Measurements from ENCODE around the gene PUM2. TPM values are rescaled to one million over a fixed set of nuclear protein-coding genes. Genes with fewer than 3 reads are reported as not detected.
A peak's percentile ranks its signal among the peaks of the same experiment; 100 is the strongest.
"Not testable (repeated sequence)": the region's sequence is repeated elsewhere in the genome, so short reads cannot be mapped to it uniquely, and the experiment has no call there.

The PUM2 gene
- total RNA-seq, 1 donor from 2014 or later, result 69.8 TPM

- no peak for DNase-seq
- intact Hi-C loops (cut with micrococcal nuclease), result no loop called here
- Histone ChIP-seq H3K27ac (replicated peaks) (no peak overlapping the region), H3K36me3 (no peaks in the 10 kb centered on the region), H3K9me3 (replicated peaks) (no peaks in the 10 kb centered on the region), H3K4me3 (no peak overlapping the region), H3K4me1 (peaks cover 32% of the 10 kb centered on the region), H3K27me3 (ENCODE audit: low read depth) (no peaks in the 10 kb centered on the region)
- TF ChIP-seq, protein P1, sequence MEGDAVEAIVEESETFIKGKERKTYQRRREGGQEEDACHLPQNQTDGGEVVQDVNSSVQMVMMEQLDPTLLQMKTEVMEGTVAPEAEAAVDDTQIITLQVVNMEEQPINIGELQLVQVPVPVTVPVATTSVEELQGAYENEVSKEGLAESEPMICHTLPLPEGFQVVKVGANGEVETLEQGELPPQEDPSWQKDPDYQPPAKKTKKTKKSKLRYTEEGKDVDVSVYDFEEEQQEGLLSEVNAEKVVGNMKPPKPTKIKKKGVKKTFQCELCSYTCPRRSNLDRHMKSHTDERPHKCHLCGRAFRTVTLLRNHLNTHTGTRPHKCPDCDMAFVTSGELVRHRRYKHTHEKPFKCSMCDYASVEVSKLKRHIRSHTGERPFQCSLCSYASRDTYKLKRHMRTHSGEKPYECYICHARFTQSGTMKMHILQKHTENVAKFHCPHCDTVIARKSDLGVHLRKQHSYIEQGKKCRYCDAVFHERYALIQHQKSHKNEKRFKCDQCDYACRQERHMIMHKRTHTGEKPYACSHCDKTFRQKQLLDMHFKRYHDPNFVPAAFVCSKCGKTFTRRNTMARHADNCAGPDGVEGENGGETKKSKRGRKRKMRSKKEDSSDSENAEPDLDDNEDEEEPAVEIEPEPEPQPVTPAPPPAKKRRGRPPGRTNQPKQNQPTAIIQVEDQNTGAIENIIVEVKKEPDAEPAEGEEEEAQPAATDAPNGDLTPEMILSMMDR (IDR thresholded peaks at IDR 0.05; ENCODE audit: borderline replicate concordance), result no peak
Observed at GRCh38 chr2:20382965-20383810, 32.5 kb upstream of the PUM2 start.

DNA sequence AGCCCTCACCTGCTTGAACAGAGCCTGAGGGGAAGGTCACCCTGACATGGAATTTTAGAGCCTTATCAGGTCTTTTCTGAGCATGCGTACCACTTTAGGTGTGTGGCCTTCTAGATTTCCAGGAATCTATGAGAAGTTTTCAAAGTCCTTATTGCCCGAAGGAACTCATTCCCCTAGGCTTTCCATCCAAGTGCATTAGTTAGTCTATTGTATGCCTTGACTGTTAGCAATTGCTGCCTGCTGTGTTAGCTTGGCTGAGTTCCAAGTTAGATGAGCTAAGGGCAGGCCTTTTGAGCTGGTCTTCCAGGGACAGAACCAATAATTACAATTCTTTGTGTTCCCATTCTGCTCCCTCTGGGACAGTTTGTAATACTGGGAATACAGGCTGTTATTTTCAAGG lies 30.8 kb upstream of the PUM2 start:
- Histone ChIP-seq H3K36me3 (no peaks in the 10 kb centered on the region), H3K9me3 (replicated peaks) (no peaks in the 10 kb centered on the region), H3K4me1 (peaks cover 32% of the 10 kb centered on the region), H3K27me3 (ENCODE audit: low read depth) (no peaks in the 10 kb centered on the region), H3K4me3 (no peak overlapping the region), H3K27ac (replicated peaks) (peak overlapping the region; percentile 61)
- intact Hi-C loops (cut with micrococcal nuclease), result no loop called here
- DNase-seq, result no peak
- TF ChIP-seq, protein P1 (IDR thresholded peaks at IDR 0.05; ENCODE audit: borderline replicate concordance), result no peak

DNA sequence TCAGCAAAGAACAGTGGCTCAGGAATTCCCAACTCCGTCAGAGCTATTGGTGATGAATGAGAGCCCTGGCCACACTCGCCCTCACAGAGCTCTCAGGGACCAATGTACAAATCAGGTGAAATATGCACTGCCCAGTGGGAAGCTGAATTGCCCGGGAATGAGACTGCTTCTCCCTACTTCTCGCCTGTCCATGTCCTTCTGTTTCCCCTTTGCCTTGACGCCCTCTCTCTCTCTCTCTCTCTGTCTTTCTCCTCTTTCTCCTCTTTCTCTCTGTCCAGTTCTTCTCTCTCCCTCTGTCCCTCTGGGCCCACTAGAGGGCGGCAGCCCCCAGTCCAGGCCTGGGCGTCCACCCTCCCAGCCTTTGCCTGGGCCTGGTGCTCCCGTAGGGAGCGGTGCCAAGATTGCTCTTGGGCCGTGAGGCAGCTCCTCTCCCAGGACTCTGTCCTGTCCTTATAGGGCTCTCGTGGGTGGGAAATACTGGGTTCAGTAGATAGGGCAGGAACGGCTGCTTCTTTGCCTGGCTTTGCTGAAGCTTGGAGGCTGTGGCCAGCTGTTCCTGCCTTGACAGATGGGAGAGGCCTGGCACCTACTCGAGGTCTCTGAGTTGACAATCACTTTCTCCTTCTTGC lies 28.4 kb upstream of the PUM2 start:
- Histone ChIP-seq H3K36me3 (no peaks in the 10 kb centered on the region), H3K9me3 (replicated peaks) (no peaks in the 10 kb centered on the region), H3K4me3 (no peak overlapping the region), H3K4me1 (peaks cover 32% of the 10 kb centered on the region), H3K27ac (replicated peaks) (peak overlapping the region; percentile 60), H3K27me3 (ENCODE audit: low read depth) (no peaks in the 10 kb centered on the region)
- DNase-seq, result peak; percentile 86
- intact Hi-C loops (cut with micrococcal nuclease), result no loop called here
- TF ChIP-seq, protein P1 (IDR thresholded peaks at IDR 0.05; ENCODE audit: borderline replicate concordance), result peak; percentile 89

DNA sequence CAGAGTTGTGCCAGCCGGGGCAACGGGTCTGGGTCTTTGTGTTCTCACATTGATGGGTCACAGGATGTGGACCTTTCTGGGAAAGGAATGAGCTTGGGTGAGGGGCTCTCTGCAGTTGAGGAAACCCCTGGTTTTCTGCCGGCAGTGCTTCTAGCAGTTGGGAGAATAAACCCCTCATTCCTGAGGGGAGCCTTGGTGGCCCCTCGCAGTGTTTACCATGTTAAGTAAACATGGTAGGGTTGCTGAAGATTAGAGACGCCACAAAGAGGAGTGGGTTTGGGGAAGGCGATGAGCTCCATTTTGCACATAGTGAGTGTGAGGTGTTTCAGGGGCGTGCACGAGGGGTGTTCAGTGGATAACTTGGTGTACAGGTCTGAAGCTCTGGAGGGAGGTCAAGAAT lies 27.7 kb upstream of the PUM2 start:
- TF ChIP-seq, protein P1 (IDR thresholded peaks at IDR 0.05; ENCODE audit: borderline replicate concordance), result no peak
- DNase-seq, result no peak
- Histone ChIP-seq H3K36me3 (no peaks in the 10 kb centered on the region), H3K9me3 (replicated peaks) (no peaks in the 10 kb centered on the region), H3K27ac (replicated peaks) (peak overlapping the region; percentile 60), H3K4me3 (no peak overlapping the region), H3K27me3 (ENCODE audit: low read depth) (no peaks in the 10 kb centered on the region), H3K4me1 (peaks cover 32% of the 10 kb centered on the region)
- intact Hi-C loops (cut with micrococcal nuclease), result no loop called here

GRCh38 chr2:20377741-20378140 lies 27.1 kb upstream of the PUM2 start:
- H3K27ac ChIP-seq (replicated peaks), result peak overlapping the region; percentile 60
- TF ChIP-seq, protein P1 (IDR thresholded peaks at IDR 0.05; ENCODE audit: borderline replicate concordance), result no peak
- intact Hi-C loops (cut with micrococcal nuclease), result no loop called here

DNA sequence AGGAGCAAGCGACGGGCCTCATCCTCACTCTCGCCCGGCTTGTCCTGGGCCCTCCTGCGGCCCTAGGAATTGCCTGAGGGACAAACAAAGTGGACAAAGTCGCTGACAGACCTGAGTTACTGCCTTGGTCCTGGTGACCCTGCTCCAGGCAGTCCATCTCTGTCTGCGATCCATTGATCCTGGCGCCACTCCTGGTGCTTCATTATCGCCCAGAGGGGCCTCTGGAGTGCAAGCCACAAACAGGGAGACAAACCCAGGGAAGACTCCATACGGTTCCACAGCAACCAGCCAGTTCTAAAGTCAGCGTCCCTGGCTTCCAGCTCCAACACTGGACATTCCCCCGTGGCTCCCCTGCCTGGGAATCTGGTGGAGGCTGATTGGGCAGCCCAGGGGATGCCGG lies 24.3 kb upstream of the PUM2 start:
- H3K36me3 ChIP-seq; H3K4me3 ChIP-seq; H3K27ac ChIP-seq (replicated peaks); DNase-seq; intact Hi-C loops (cut with micrococcal nuclease); H3K9me3 ChIP-seq (replicated peaks): not testable (repeated sequence)
- Histone ChIP-seq H3K27me3 (ENCODE audit: low read depth) (peaks cover 13% of the 10 kb centered on the region), H3K4me1 (peaks cover 14% of the 10 kb centered on the region)

More at GRCh38 chr2:20377741-20378140, 27.1 kb upstream of the PUM2 start:
- Histone ChIP-seq H3K4me3 (no peak overlapping the region), H3K9me3 (replicated peaks) (no peaks in the 10 kb centered on the region), H3K4me1 (peaks cover 32% of the 10 kb centered on the region), H3K27me3 (ENCODE audit: low read depth) (no peaks in the 10 kb centered on the region), H3K36me3 (no peaks in the 10 kb centered on the region)
- no peak for DNase-seq

Data from left ventricle myocardium inferior (tissue), 1 donor.